H1 (cell line): ENCODE measurements around the gene NEGR1. TPM values are rescaled to one million over a fixed set of nuclear protein-coding genes. Genes with fewer than 3 reads are reported as not detected.

Experiments
- CTCF ChIA-PET: fragments of 300-600 bp; sonication (Branson Sonifier 250); formaldehyde crosslinking; loops from one replicate; lab custom pipeline; 2021; ENCODE audit not compliant: partially characterized antibody; lab: Charles Lee
- POLR2A ChIA-PET: fragments of 300-600 bp; sonication (Branson Sonifier 250); formaldehyde crosslinking; loops from one replicate; lab custom pipeline; 2021; ENCODE audit warnings: inconsistent platforms; ENCODE audit not compliant: partially characterized antibody; lab: Charles Lee
- DNase-seq, 2 experiments: peaks; one replicate each; pipeline versions ENCODE4 v3.0.0 to v3.0.0-alpha.2; 2010 to 2022; ENCODE audit warnings: low spot score in 2 of 2, low read depth in 1 of 2, mixed read lengths in 1 of 2
- FAIRE-seq: peaks from 2 replicates; lab custom pipeline; 2011; peaks lifted over from hg19 to GRCh38; lab: Jason Lieb, UNC
- H2AFZ ChIP-seq: 2 replicates; pipeline ENCODE4 v1.8.1; 2012; ENCODE audit warnings: low read length, inconsistent platforms
- H2AK5ac ChIP-seq: 2 replicates; pipeline ENCODE4 v1.6.1; 2013; ENCODE audit warnings: low read depth, low read length
- H2BK120ac ChIP-seq: replicated peaks from 2 replicates; pipeline ENCODE3; 2013; ENCODE audit warnings: low read depth, low read length, inconsistent platforms
- H2BK12ac ChIP-seq: 2 replicates; pipeline ENCODE4 v1.6.1; 2013; ENCODE audit warnings: low read depth, low read length
- H2BK15ac ChIP-seq: 2 replicates; pipeline ENCODE4 v1.6.1; 2013; ENCODE audit warnings: low read length
- H2BK20ac ChIP-seq: 2 replicates; pipeline ENCODE4 v1.6.1; 2013; ENCODE audit warnings: low read length
- H2BK5ac ChIP-seq: 2 replicates; pipeline ENCODE4 v1.6.1; 2013; ENCODE audit warnings: low read depth, low read length
- H3K14ac ChIP-seq: 2 replicates; pipeline ENCODE4 v1.6.1; 2013; ENCODE audit warnings: inconsistent platforms; ENCODE audit not compliant: insufficient read length
- H3K18ac ChIP-seq: 2 replicates; pipeline ENCODE4 v1.6.1; 2013; ENCODE audit warnings: low read length; ENCODE audit errors: extremely low read depth
- H3K23ac ChIP-seq: 2 replicates; pipeline ENCODE4 v1.6.1; 2013; ENCODE audit warnings: inconsistent platforms; ENCODE audit not compliant: insufficient read length
- H3K23me2 ChIP-seq: 2 replicates; pipeline ENCODE4 v1.6.1; 2013; ENCODE audit warnings: low read depth, low read length
- H3K27ac ChIP-seq: 2 replicates; pipeline ENCODE4 v1.6.1; 2011; ENCODE audit warnings: low read depth, low read length, inconsistent platforms
- H3K27me3 ChIP-seq, 4 experiments: replicated peaks in 1 of 4; 1 replicate in 1 of 4; 2 replicates in 3 of 4; pipeline versions ENCODE4 v1.6.1 to v1.8.1; 2011 to 2013; ENCODE audit warnings: low read length in 3 of 4, mild to moderate bottlenecking in 3 of 4, inconsistent platforms in 2 of 4, mixed read lengths in 2 of 4, moderate library complexity in 1 of 4; ENCODE audit not compliant: control insufficient read depth in 3 of 4, insufficient read depth in 3 of 4; ENCODE audit errors: extremely low read depth in 1 of 4
- H3K36me3 ChIP-seq, 4 experiments: 2 replicates each; pipeline versions ENCODE4 v1.6.1 to v1.8.1; 2011 to 2013; ENCODE audit warnings: mild to moderate bottlenecking in 4 of 4, low read length in 3 of 4, moderate library complexity in 2 of 4, control low read depth in 1 of 4, inconsistent platforms in 1 of 4; ENCODE audit not compliant: insufficient read depth in 4 of 4, control insufficient read depth in 2 of 4
- H3K4ac ChIP-seq: replicated peaks from 2 replicates; pipeline ENCODE3; 2013; ENCODE audit warnings: low read length, low read depth, mixed read lengths, inconsistent platforms; ENCODE audit not compliant: insufficient read length
- H3K4me1 ChIP-seq, 4 experiments: replicated peaks in 1 of 4; 1 replicate in 1 of 4; 2 replicates in 3 of 4; pipeline versions ENCODE4 v1.6.1 to v1.8.1; 2011 to 2013; ENCODE audit warnings: low read length in 3 of 4, inconsistent platforms in 2 of 4, mixed read lengths in 1 of 4; ENCODE audit not compliant: insufficient read depth in 4 of 4, control insufficient read depth in 3 of 4
- H3K4me2 ChIP-seq, 2 experiments: 2 replicates each; pipeline versions ENCODE4 v1.6.1 to v1.8.1; 2011 to 2013; ENCODE audit warnings: low read depth in 2 of 2, low read length in 2 of 2, control low read depth in 1 of 2, inconsistent platforms in 1 of 2, mild to moderate bottlenecking in 1 of 2; ENCODE audit not compliant: insufficient read depth in 1 of 2
- H3K4me3 ChIP-seq, 4 experiments: fragments of 200-600, 300-600 bp in 1 of 4; sonication (generic), shearing (Covaris generic), sonication (Bioruptor Twin) in 1 of 4; 2 replicates each; pipeline versions ENCODE4 v1.5.1 to v1.8.1; 2011 to 2016; ENCODE audit warnings: low read length in 4 of 4, low read depth in 3 of 4, control low read depth in 2 of 4, inconsistent platforms in 2 of 4, mild to moderate bottlenecking in 2 of 4, mixed read lengths in 1 of 4, moderate library complexity in 1 of 4; ENCODE audit not compliant: insufficient read depth in 2 of 4; ENCODE audit errors: extremely low read depth in 1 of 4
- H3K56ac ChIP-seq: replicated peaks from 2 replicates; pipeline ENCODE3; 2013; ENCODE audit warnings: low read depth, mild to moderate bottlenecking, mixed read lengths, low read length, inconsistent platforms; ENCODE audit not compliant: insufficient read length
- H3K79me1 ChIP-seq: 2 replicates; pipeline ENCODE4 v1.6.1; 2013; ENCODE audit warnings: low read depth, low read length, control low read depth
- H3K79me2 ChIP-seq, 2 experiments: 2 replicates each; pipeline versions ENCODE4 v1.6.1 to v1.8.1; 2012 to 2013; ENCODE audit warnings: low read length in 2 of 2, mild to moderate bottlenecking in 2 of 2, inconsistent platforms in 1 of 2; ENCODE audit not compliant: insufficient read depth in 2 of 2, control insufficient read depth in 1 of 2
- H3K9ac ChIP-seq, 4 experiments: replicated peaks in 1 of 4; 1 replicate in 1 of 4; 2 replicates in 3 of 4; pipeline versions ENCODE4 v1.6.1 to v1.8.1; 2011 to 2013; ENCODE audit warnings: low read depth in 3 of 4, low read length in 3 of 4, control low read depth in 2 of 4, mild to moderate bottlenecking in 2 of 4, moderate library complexity in 2 of 4, inconsistent platforms in 1 of 4; ENCODE audit errors: extremely low read depth in 1 of 4
- H3K9me3 ChIP-seq, 2 experiments: 2 replicates each; pipeline versions ENCODE4 v1.6.1 to v1.8.1; 2012 to 2013; ENCODE audit warnings: mild to moderate bottlenecking in 2 of 2, moderate library complexity in 2 of 2, control low read depth in 1 of 2, inconsistent platforms in 1 of 2, low read depth in 1 of 2, low read length in 1 of 2, mixed read lengths in 1 of 2; ENCODE audit not compliant: insufficient read depth in 2 of 2
- H4K20me1 ChIP-seq, 2 experiments: replicated peaks in 1 of 2; 2 replicates each; pipeline versions ENCODE3 to v1.8.1; 2011 to 2013; ENCODE audit warnings: inconsistent platforms in 2 of 2, low read length in 2 of 2, mild to moderate bottlenecking in 1 of 2; ENCODE audit not compliant: insufficient read depth in 2 of 2, control insufficient read depth in 1 of 2
- H4K5ac ChIP-seq: 2 replicates; pipeline ENCODE4 v1.6.1; 2013; ENCODE audit warnings: low read length, low read depth, mixed read lengths, inconsistent platforms; ENCODE audit not compliant: insufficient read length
- H4K8ac ChIP-seq: 2 replicates; pipeline ENCODE4 v1.8.0; 2013; ENCODE audit warnings: mild to moderate bottlenecking, moderate library complexity, low read length, inconsistent platforms; ENCODE audit not compliant: insufficient read depth; ENCODE audit errors: extremely low read depth
- H4K91ac ChIP-seq: replicated peaks from 2 replicates; pipeline ENCODE3; 2013; ENCODE audit warnings: low read length, mixed read lengths, inconsistent platforms; ENCODE audit not compliant: insufficient read length
- GABPA ChIP-seq: IDR thresholded peaks from 2 replicates; pipeline ENCODE4 v1.6.1; 2011; ENCODE audit warnings: mild to moderate bottlenecking, low read length, moderate library complexity, borderline replicate concordance; ENCODE audit not compliant: insufficient read depth
- HDAC2 ChIP-seq, 2 experiments: fragments of 300-600 bp in 1 of 2; sonication (generic) in 1 of 2; IDR thresholded peaks; 2 replicates each; pipeline ENCODE4 v1.6.1; 2011 to 2012; ENCODE audit warnings: low read depth in 2 of 2, low read length in 2 of 2, mild to moderate bottlenecking in 2 of 2, moderate library complexity in 2 of 2, borderline replicate concordance in 1 of 2, inconsistent platforms in 1 of 2
- POLR2A ChIP-seq, 2 experiments: IDR thresholded peaks; 1 replicate in 1 of 2; 2 replicates in 1 of 2; pipeline ENCODE4 v1.6.1; 2011; ENCODE audit warnings: low read depth in 2 of 2, low read length in 2 of 2, mild to moderate bottlenecking in 2 of 2; ENCODE audit errors: control extremely low read depth in 1 of 2
- RAD21 ChIP-seq, 2 experiments: IDR thresholded peaks in 1 of 2; conservative IDR thresholded peaks in 1 of 2; 2 replicates each; pipeline ENCODE4 v1.6.1; 2011; ENCODE audit warnings: low read depth in 2 of 2, low read length in 2 of 2, improper control_type of control experiment in 1 of 2, inconsistent platforms in 1 of 2, mild to moderate bottlenecking in 1 of 2, moderate library complexity in 1 of 2
- RBBP5 ChIP-seq: IDR thresholded peaks from 2 replicates; pipeline ENCODE4 v1.7.1; 2012; ENCODE audit warnings: low read depth, mild to moderate bottlenecking, inconsistent platforms, low read length, moderate library complexity, borderline replicate concordance
- TAF7 ChIP-seq: optimal IDR thresholded peaks from 2 replicates; pipeline ENCODE3; 2011; ENCODE audit warnings: low read depth, mild to moderate bottlenecking, inconsistent platforms, low read length, moderate library complexity, borderline replicate concordance
- TEAD4 ChIP-seq: IDR thresholded peaks from 2 replicates; pipeline ENCODE4 v1.6.1; 2012; ENCODE audit warnings: low read depth, low read length, inconsistent platforms, mixed read lengths
- polyA plus RNA-seq, 7 experiments: library from polyadenylated mRNA; depleted of rRNA in 3 of 7; stranded (reverse) in 5 of 7; unstranded in 2 of 7; fragments of >200 nt in 5 of 7; fragments of 200-250 nt in 2 of 7; gene quantifications; 1 replicate in 5 of 7; 2 replicates in 1 of 7; 4 replicates in 1 of 7; pipeline versions ENCODE4 v1.2.1 to v1.2.3, GENCODE V29; 2011 to 2013; ENCODE audit warnings: missing spikeins in 2 of 7, mixed read lengths in 2 of 7
- total RNA-seq: library from RNA; stranded (reverse); fragmentation: NEBNext Ultra II Directional; extraction: Animal tissue kit (Norgen Biotek cat#: 25700); gene quantifications from 2 replicates; pipeline ENCODE4 v1.2.1, GENCODE V29; 2021
- TF ChIP-seq, protein P1 (sequence below): IDR thresholded peaks from 2 replicates; pipeline ENCODE4 v1.6.1; 2011; ENCODE audit warnings: low read depth, mild to moderate bottlenecking, low read length; ENCODE audit not compliant: insufficient read depth
- TF ChIP-seq, protein P2 (sequence below), 3 experiments: IDR thresholded peaks; 1 replicate in 2 of 3; 2 replicates in 1 of 3; pipeline versions ENCODE4 v1.5.1 to v1.6.1; 2011; ENCODE audit warnings: low read length in 3 of 3, mild to moderate bottlenecking in 3 of 3, inconsistent platforms in 2 of 3, low read depth in 1 of 3, moderate library complexity in 1 of 3; ENCODE audit not compliant: insufficient read depth in 1 of 3; ENCODE audit errors: control extremely low read depth in 1 of 3
- TF ChIP-seq, protein P3 (sequence below): IDR thresholded peaks from 2 replicates; pipeline ENCODE4 v1.6.1; 2011; ENCODE audit warnings: low read length, improper control_type of control experiment

Gene NEGR1
- total and polyA plus RNA-seq, 2 of the 8 experiments (the other 6 are each of a cell fraction or from before 2014, with no cell fraction given): 0.71 to 1.3 TPM

DNA sequence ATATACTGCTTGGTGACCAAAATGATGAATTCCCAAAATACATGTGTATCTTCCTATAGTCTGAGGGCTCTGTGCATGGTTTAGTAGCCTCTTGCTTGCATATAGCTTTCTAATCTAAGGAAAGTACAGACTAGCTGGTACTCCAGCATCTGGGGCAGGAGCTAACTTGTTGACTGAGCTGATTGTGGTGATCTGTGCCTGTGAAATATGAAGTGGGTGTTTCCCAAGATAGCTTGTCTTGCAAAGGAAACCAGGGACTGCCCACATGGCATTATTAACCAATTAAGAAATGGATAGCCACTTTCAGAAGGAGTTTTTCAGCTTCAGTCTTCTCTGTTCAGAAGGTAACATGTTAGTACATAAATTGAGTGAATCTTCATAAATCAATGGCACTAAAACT, 219.8 kb downstream of the NEGR1 start:
- Histone ChIP-seq H3K36me3 (no peaks in the 10 kb centered on the region), H3K23me2 (no peaks in the 10 kb centered on the region), H2AK5ac (no peak overlapping the region), H3K18ac (no peak overlapping the region), H3K79me1 (no peaks in the 10 kb centered on the region), H4K5ac (no peak overlapping the region), H2AFZ (0 out of 2 replicates have a peak overlapping the region, but pooled peaks have one; percentile 40), H2BK12ac (no peak overlapping the region), H4K20me1 (no peaks in the 10 kb centered on the region), H2BK120ac (no peak overlapping the region), H3K56ac (no peak overlapping the region), H3K9me3 (no peaks in the 10 kb centered on the region), H3K4me1 (no peaks in the 10 kb centered on the region), H2BK15ac (no peak overlapping the region), H3K14ac (no peak overlapping the region), H2BK5ac (no peak overlapping the region), H3K4ac (no peak overlapping the region), H3K79me2 (no peaks in the 10 kb centered on the region), H4K91ac (no peak overlapping the region), H2BK20ac (no peak overlapping the region), H3K27me3 (no peaks in the 10 kb centered on the region), H3K4me3 (no peak overlapping the region), H3K4me2 (no peak overlapping the region), H3K23ac (no peak overlapping the region), H3K27ac (no peak overlapping the region), H3K9ac (no peak overlapping the region), H4K8ac (no peak overlapping the region)
- ChIA-PET POLR2A (no interaction called here), CTCF (interaction anchor here (0.7 kb wide), 1 partner anchor 110 kb away, joined by 3 read pairs; no protein-coding TSS in a partner anchor)
- no peak for DNase-seq
- no peak for FAIRE-seq
- TF ChIP-seq, protein P1, sequence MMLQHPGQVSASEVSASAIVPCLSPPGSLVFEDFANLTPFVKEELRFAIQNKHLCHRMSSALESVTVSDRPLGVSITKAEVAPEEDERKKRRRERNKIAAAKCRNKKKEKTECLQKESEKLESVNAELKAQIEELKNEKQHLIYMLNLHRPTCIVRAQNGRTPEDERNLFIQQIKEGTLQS: no peak
- TF ChIP-seq TEAD4: no peak
- no peak for TF ChIP-seq TAF7
- no peak for TF ChIP-seq HDAC2 (IDR thresholded peaks at IDR 0.05; ENCODE audit: borderline replicate concordance in 1 of 2, low read depth in 2 of 2, low read length in 2 of 2)
- TF ChIP-seq RAD21 (IDR thresholded peaks at IDR 0.05 in 1 of 2, conservative IDR thresholded peaks at IDR 0.05 in 1 of 2; ENCODE audit: low read depth in 2 of 2, low read length in 2 of 2): no peak
- TF ChIP-seq POLR2A (IDR thresholded peaks at IDR 0.05; ENCODE audit: control extremely low read depth in 1 of 2, low read depth in 2 of 2, low read length in 2 of 2): no peak
- TF ChIP-seq, protein P2, sequence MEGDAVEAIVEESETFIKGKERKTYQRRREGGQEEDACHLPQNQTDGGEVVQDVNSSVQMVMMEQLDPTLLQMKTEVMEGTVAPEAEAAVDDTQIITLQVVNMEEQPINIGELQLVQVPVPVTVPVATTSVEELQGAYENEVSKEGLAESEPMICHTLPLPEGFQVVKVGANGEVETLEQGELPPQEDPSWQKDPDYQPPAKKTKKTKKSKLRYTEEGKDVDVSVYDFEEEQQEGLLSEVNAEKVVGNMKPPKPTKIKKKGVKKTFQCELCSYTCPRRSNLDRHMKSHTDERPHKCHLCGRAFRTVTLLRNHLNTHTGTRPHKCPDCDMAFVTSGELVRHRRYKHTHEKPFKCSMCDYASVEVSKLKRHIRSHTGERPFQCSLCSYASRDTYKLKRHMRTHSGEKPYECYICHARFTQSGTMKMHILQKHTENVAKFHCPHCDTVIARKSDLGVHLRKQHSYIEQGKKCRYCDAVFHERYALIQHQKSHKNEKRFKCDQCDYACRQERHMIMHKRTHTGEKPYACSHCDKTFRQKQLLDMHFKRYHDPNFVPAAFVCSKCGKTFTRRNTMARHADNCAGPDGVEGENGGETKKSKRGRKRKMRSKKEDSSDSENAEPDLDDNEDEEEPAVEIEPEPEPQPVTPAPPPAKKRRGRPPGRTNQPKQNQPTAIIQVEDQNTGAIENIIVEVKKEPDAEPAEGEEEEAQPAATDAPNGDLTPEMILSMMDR (IDR thresholded peaks at IDR 0.05; ENCODE audit: control extremely low read depth in 1 of 3, insufficient read depth in 1 of 3, low read depth in 1 of 3, low read length in 3 of 3): no peak
- TF ChIP-seq RBBP5: no peak
- TF ChIP-seq, protein P3, sequence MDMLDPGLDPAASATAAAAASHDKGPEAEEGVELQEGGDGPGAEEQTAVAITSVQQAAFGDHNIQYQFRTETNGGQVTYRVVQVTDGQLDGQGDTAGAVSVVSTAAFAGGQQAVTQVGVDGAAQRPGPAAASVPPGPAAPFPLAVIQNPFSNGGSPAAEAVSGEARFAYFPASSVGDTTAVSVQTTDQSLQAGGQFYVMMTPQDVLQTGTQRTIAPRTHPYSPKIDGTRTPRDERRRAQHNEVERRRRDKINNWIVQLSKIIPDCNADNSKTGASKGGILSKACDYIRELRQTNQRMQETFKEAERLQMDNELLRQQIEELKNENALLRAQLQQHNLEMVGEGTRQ: no peak
- no peak for TF ChIP-seq GABPA
